Embryonic facial prominence (tissue), 1 donor: ENCODE measurements around the gene SLC24A4.

ENCODE experiments used
- DNase-seq: peaks from one replicate; pipeline ENCODE4 v3.0.0-alpha.2; 2016; ENCODE audit errors: extremely low spot score

The SLC24A4 gene, protein sequence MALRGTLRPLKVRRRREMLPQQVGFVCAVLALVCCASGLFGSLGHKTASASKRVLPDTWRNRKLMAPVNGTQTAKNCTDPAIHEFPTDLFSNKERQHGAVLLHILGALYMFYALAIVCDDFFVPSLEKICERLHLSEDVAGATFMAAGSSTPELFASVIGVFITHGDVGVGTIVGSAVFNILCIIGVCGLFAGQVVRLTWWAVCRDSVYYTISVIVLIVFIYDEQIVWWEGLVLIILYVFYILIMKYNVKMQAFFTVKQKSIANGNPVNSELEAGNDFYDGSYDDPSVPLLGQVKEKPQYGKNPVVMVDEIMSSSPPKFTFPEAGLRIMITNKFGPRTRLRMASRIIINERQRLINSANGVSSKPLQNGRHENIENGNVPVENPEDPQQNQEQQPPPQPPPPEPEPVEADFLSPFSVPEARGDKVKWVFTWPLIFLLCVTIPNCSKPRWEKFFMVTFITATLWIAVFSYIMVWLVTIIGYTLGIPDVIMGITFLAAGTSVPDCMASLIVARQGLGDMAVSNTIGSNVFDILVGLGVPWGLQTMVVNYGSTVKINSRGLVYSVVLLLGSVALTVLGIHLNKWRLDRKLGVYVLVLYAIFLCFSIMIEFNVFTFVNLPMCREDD

DNA sequence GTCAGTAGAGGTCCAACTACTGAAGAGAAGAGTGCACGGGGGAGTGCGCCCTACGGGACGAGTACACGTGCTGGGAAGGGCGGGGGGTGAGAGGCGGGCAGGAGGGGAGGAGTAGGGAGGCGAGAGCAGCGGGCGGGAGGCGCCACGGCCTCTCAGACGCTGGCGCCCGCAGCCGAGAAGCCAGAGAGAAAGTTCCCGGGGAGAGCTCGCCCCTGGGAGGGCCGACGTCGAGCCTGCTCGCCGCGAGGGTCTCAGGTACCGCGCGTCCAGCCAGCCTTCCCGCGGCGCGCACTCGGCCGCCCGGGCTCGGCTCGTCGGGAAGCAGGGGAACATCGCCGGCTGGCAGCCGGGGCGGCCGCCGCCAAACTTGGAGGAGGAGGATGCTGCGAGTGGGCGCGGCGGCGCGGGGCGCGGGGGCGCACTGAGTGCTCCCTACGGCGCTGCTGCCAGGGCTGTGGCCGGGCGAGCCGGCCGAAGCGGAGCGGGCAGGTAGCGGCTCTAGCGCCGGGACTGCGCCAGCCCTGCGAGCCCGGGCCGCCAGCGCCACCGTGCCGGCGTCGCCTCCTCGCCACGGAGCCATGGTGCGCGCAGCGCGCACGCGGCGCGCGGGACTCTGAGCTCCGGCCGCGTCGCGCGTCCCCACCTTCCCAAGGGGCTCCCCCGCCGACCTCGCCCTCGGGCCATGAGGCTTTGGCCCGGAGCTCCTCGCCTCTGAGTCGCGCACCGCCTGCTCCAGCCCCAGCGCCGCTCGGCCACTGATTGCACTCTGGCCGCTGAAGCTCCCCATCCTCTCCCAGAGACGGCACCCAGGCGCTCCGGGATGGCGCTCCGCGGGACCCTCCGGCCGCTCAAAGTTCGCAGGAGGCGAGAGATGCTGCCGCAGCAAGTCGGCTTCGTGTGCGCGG, at the start of gene SLC24A4:
SLC24A4 (plus strand) TSS at position 155 of the 905 bp plus-strand sequence; CDS start at position 821, 666 bp downstream.
- no peak for DNase-seq

DNA sequence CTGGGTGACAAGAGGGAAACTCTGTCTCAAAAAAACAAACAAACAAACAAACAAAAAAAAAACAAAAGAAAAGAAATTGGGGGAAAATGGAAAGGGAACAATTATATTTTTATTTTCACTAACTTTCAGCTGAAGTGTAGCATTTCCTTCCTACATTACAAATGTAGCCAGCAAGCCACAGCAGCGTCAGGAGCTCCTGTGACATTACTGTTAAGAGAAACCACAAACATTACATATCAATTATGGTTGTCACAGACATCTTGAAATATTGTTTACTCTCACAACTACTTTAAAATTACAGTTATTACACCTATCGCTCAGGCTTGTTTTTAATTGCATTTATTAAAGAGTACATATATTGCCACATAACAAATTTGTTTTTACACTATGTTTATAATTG, 49.8 kb upstream of the SLC24A4 start:
- DNase-seq: no peak

DNA sequence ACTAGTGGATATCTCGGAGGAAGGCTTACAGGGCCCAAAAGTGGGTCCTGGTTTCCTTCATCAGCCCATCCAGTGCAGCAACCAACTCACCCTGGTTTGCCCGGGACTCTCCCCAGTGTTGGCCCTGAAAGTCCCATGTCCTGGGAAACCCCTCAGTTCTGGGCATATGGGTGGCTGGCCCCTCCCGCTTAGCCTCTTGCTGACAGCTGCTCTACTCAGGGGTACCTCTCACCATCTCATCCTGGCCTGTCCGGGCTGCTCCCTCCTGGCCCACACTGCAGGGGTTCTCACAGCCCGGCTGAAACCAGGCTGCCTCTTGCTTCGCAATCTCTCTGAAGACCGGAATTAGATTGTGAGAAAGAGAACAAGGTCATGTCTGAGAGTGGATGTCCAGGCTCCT, 48.9 kb upstream of the SLC24A4 start:
- no peak for DNase-seq

DNA sequence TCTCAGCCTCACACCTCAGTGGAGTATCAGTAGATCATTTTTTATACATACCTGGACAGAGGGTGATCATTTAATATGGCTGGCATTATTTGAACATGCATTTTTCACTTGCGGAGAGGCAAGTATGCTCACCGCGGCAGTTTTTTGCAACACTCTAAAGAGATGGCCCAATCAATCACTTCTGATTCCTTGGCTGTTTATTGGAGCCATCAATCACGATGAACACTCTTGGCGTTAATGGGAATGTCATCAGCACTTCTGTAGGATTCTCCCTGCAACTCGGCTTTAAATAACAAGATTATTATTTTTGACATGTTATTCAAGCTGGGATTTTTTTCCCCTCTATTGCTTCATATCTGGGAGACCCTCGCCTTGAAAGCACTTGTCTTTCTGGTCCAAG, 46.9 kb upstream of the SLC24A4 start:
- DNase-seq: no peak

DNA sequence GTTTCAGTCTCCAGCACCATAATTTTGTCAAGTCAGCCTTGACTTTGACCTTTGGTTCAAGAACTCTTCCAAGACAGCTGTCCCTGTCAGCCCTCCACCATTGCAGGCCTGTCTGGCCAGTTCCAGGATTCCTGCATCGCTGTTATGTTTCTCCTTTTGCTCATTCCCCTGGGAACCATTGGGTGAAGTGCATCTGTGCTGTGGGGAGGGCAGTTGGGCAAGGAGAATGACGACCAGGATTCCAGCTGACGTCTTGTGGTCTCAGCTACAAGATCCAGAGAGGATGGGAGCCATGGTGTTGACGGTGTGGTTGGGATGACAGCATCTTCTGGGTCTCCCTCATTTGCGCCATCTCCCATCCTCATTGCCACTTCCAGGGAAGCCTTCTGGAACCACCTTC, 45.9 kb upstream of the SLC24A4 start:
- DNase-seq: no peak

DNA sequence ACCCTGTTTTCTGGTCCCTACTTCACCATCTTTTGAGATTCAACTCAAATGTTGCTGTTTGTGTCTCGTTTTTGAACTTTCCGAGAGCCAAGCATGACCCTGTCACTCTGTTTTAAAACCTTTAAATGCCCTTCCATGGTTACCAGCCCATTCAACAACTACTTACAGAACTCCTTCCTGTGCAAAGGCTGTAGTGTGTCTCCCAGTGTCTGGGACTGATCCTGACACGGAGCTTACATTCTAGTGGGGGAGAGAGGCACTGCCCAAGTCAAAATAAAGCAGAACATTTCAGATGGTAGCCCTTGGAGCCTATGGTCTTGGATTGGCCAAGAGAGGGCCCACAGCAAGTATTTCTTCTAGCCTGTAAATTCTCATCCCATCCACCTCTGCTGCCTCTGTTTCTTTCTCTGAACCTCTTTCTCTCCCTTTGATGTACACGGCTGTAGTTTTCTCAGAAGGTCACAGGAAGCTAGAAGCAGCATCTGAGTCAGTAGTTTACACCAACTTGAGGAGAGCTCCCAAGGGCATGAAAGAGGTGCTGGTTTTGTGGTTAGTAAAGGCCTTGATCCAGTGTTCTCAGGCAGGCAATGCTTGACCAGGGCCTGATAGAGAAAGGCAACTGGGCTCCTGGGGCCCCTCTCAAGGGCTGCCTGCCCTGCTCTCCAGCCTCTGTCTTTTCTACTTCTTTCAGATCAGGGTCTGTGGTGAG, 42.3 kb upstream of the SLC24A4 start:
- DNase-seq: no peak

DNA sequence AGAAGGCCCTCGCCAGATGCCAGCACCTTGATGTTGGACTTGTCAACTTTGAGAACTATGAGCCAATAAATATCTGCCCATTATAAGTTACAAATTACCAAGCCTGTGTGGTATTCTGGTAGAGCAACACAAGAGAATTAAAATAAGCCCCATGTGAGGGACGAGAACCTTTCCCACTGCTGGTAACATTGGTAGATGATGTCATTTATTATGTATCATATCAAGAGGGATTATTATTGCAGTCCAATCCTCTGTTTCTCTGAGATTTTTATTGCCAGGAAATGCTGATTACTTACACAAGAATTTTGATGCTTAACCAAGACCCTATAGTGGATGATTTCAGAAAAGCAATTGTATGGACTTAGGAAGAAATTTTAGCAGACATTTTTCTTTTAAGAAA, 40.3 kb upstream of the SLC24A4 start:
- no peak for DNase-seq

DNA sequence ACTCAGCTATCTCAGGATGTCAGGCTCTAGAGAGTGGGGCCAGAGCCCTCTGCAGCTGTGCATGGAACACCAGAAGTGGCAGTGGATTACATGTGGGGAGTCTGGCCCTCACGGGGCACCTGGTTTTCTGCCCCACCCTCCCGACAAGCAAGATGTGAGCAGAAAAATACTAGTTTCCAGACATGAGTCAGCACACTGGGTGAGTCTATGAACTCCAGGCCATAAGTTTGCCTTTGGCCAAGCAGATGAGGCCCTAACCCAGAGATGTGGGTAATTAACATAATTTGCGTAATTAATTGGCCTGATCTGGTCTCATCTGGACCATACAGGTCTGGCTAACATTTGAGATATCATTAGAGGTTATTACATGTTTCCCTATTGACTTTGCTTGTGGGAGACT, 37.7 kb upstream of the SLC24A4 start:
- no peak for DNase-seq

DNA sequence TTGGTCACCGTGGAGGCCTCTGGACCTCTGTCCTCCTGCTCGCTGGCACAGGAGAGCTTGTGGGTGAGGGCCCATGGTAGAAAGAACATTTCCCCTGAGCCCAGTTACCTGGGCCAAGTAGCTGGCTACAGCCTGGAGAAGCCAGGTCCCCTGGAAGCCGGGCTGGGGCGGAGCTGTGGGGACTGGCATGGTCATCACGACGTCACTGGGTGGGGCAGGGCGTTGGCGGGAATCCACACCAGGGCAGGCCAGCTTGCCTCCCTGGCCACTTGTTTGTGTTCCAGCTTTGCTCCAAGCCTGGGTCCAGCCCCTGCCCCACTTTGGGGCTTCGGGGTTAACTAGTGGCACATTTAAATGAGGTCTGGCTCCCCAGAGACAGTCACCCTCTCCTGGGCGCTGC, 35.0 kb upstream of the SLC24A4 start:
- DNase-seq: no peak

DNA sequence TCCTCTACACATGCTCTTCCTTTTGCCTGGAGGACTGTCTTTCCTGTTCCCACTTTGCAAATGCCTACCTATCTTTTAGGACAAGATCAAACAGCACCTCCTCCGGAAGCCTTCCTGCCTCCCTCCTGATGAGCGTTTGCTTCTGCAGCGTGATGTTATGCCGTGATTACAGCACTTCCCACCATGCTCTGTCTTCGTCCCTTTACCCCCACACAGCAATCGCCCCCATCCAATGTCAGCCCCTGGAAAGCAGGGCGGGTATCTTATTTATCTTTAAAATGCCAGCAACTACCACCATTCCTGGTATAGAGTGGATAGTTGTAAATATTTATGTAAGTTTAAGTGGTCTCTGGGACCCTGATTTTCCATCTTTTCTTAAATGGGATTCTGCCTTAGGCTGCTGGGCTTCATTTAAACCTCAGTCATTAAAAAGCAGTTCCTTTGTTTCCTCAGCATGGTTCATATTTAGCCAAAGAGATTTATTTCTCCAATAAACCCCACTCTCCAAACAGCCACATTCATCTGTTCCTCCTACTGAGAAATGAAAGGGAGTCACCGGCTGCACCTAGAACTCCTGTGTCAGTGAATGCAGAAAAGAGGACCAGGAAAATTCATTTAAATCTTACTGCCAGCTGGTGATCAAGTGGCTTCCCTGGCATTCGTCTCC, 33.8 kb upstream of the SLC24A4 start:
- no peak for DNase-seq

DNA sequence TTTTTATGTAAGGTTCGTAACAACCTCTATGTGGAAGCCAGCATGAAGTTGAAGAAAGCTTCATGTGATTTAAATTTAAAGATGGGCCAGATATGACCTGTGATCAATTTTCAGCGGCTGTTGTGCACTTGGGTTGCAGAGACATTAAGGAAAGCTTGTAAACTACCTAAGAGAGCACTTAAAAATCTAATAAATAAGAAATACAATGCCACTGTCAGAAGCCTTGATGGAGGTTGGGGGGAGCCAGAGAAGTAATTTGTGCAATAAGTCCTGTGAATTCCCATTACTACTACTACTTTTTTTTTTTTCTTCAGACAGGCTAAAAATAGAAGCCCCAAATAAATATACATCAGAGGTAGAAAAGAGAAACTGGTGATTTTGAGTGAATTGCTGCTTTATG, 30.3 kb upstream of the SLC24A4 start:
- no peak for DNase-seq

DNA sequence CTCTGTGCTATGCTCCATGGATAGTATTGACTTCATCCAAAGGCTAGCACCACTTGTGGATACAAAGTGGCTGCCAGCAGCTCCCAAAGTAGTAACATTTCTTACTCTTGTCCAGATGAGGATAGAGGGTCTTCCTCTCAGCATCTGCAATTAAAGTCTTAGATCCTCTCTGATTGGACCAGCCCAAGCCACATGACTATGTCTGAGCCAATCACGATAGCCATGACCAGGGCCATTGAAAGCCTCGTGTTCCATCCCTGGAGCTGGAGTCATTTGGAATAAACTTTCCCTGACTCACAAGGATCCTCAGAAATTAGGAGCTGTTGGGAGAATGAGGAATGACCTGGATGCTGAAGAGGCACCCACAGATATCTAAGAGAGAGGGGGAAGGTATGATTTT, 28.5 kb upstream of the SLC24A4 start:
- no peak for DNase-seq

DNA sequence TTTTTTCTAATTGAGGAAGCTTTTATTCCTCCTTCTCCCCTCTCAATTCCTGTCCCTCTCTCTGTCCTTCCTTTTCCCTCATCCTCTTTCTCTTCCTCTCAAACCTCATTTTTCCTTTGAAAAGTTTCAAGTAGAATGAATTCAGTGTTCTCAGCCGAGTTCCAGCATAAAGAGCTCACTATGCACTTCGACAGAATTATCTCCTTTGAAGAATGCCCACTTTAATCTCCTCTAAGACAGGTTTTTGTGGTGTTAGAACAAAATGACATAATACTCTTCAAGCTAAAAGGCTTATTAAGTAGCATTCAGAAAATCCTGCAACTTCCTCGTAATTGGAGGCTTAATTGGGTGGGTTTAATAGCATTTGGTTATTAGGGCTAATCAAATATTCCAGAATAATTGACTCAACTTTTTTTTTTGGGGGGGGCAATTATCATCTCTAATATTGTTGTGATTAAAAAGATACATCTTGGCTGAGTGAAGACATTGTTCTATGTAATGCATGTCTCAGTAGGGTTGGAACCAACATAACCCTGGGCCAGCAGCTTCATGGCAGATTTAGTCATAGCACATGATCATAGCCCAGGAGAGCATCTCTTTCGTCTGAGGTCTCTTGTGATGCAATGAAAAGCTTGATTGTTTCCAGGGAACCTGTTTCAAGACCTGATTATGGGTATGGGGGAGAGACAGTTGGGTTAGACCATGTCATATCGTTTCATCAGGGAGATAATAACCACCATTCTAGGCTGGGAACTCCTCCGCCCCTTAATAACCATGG, 25.0 kb upstream of the SLC24A4 start:
- DNase-seq: no peak

DNA sequence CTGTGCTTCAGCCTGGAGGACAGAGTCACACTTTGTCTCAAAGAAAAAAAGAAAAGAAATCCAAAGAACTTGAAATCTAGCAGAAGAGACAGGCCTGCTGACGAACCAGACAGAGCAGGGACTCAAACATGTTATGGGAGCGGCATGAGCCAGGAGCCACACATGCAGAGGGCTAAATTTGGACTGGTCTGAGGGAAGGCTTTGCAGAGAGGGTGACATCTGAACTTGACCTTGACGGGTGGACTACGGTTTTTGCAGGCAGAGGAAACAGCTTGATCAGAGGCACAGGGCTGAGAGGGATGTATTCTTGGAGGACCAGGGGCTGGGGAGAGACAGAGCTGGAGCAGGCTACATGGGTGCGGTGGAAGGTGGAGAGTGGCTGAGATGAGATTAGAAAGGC, 20.5 kb upstream of the SLC24A4 start:
- DNase-seq: no peak

DNA sequence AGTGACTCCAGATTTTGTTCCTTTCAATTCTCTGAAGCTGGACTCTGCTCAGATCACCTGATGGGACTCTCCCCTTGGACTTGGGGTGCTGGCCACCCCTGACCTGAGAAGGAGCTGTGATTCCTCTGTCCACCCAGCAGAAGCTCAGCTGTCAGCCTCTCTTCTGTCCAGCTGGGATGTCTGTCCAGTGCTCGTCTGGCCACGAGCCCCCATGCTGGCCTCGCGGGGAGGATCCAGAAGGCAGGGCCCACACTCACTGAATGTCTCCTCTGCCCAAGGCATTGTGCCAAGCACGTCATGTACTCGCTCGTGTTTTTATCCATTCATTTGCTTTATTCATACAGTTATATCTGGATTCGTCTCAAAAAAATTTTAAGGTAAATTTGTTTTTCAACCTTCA, 14.2 kb upstream of the SLC24A4 start:
- no peak for DNase-seq

DNA sequence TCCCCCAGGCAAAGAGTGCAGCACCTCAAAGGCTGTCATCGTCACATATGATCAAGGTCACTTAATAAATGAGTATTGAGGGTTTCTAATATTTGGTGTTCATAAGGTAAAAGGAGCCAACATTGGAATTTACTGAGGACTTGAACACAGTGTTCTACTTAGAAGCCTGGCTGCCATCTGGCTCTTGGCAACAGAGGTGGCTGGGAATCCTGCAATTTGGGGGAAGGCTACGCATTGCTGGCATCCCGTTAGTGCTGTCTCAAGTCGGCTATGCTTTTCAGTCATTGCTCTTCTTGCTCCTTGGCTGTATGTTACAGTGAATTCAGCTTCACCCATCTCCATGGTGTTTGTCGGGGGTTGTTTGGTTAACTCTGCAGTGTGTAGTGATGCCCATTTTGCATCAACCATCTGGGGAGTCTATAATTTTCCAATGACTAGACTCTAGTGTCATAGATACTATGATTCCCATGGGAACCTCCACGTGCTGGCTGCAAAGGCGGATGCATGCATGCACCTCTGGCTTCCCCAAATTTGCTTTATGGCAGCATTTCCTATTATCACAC, 12.9 kb upstream of the SLC24A4 start:
- DNase-seq: no peak

DNA sequence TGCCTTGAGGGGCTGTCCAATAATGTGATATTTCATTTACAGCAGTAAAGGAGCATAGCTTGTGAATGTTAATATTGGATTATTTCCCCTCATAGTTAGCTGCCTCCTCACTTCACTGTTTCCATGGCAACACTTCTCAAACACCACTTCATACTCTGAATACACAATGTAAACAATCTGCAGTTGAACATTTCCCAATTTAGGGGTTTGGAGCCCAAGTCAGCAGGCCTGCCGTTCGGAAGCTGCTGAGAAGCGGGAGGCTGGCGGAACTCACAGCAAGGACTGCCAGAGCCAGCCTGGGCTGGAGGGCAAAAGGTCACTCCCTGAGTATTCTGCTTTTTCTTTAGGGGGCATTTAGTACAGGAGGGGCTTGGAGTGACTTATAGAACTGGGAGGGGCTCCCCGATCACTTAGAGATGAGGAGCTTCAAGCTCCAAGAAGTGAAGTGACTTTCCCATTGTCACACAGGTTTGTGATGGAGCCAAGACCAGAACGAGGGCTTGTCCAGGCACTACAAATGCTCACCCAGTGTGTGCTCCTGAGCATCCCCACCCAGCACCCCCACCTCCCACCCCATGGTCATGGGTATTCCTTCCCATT, 12.1 kb upstream of the SLC24A4 start:
- peak; percentile 37 for DNase-seq

DNA sequence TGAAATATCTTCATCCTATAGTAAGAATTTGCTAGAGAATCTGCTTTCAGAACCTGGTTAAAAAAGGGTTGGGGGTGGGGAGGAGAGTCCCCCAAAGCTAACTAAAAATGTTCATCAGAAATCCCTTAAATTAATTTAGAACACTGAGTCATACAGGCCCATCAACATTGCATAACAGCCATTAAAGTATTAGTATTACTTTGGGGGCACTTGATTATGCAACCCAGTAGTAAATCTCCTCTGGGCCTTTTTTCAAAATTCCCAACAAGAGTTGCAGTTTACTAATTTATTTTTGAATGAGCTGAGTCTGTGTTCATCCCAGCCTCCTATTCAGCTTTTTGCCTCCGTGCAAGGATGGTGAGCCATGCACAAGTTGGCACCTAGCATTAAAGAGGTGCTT, 8.8 kb upstream of the SLC24A4 start:
- DNase-seq: no peak

DNA sequence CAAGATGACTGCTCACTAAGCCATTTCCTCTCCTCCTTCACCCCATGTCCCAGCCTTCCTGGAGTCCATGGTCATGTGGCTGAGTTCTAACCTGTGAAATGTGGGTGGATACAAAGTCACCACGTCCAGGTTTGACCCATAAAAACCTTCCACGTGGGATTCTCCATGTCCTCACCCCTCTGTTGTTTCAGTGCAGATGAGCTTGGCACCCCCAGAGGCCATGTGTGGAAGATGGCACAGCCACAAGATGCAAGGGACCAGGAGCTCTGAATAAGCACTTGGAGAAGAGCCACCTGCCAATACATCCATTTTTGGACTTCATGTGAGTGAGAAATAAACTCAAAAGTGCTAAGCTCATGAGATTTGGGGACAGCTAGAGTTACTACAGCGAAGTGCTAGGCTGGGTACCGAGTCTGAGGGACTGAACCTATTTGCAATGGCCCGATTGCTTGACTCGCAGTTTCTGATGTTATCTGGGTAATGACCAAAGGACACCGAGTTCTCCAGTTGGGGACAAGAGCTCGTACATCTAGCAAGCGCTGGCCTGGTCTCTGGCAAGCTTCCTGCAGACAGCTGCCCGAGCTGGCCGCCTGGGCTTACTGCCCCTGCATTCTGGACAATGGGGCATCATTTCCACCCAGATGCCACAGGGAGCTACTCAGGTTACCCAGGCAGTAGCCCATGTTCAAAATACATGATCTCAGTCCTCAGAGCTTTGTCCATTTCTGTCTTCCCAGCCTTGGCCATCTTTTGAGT, 7.7 kb upstream of the SLC24A4 start:
- no peak for DNase-seq
